HG03558 (cell line): ENCODE data around the gene IL16.
A peak's percentile ranks its signal among the peaks of the same experiment; 100 is the strongest.

Experiments
- ATAC-seq: cut with Tn5 transposase; IDR thresholded peaks from one replicate; pipeline ENCODE4 v1.9.1; 2021; ENCODE audit warnings: moderate number of reproducible peaks; ENCODE audit not compliant: unreplicated experiment; ENCODE audit errors: extremely low read depth

Gene IL16

DNA sequence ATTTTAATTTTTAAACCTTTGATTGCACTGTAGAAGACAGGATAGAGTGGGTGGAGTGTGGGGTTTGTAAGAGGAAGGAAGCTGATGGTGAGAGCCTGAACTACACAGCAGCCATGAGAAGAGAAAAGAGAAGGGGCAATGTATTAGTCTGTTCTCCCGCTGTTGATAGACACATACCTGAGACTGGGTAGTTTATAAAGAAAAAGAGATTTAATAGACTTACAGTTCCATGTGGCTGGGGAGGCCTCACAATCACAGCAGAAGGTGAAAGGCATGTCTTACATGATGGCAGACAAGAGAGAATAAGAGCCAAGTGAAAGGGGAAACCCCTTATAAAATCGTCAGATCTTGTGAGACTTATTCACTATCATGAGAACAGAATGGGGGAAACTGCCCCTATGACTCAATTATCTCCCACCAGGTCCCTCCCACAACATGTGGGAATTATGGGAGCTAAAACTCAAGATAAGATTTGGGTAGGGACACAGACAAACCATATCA lies 90.0 kb downstream of the IL16 start:
- no peak for ATAC-seq

DNA sequence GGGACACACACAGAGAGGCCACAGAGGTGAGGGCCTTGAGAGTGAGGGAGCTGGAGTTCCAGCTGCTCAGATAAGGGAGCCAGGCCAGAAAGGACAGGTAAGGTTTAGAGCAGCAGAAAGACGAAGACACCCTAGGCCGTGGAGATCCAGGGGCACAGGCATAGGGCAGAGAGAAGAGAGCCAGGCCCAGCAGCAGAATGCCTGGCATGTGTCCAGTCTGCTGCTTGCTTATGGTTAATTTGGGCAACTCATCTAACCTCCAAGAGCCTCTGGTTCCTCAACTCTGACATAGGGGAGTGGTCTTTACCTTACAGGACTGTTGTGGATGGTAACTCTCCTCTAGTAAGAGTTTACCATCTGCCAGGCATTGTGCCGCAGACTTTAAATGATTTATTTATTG lies 91.4 kb downstream of the IL16 start:
- no peak for ATAC-seq

DNA sequence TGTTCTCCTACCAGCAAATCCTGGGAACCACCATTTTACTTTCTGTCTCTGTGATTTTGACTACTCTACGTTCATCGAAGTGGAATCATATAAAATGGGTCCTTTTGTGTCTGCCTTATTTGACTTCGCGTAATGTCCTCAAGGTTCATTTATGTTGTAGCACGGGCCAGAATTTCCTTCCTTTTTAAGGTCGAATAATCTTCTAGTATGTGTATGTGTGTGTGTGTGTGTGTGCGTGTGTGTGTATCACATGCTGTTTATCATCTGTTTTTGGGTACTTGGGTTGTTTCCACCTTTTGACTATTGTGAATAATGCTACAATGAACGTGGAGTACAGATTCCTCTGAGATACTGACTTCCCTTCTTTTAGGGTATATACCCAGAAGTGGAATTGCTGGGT lies 91.9 kb downstream of the IL16 start:
- no peak for ATAC-seq

DNA sequence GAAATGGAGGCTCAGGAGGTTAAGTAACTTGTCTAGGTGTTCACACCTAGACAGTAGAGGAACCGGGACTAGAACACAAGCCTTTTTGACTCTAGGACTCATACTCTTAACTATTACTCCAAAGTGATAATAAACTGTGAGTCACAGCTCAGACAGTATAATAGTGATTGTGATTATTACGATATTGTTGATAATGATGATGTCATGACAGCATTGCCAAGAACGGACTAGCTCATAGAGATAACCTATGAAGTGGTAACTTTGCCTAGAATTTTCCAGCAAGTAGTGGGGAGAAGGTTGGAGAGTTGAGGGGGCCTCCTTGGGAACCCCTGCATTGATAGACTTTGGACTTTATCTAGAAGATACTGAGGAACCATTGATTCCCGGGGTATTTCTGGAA lies 93.2 kb downstream of the IL16 start:
- no peak for ATAC-seq

DNA sequence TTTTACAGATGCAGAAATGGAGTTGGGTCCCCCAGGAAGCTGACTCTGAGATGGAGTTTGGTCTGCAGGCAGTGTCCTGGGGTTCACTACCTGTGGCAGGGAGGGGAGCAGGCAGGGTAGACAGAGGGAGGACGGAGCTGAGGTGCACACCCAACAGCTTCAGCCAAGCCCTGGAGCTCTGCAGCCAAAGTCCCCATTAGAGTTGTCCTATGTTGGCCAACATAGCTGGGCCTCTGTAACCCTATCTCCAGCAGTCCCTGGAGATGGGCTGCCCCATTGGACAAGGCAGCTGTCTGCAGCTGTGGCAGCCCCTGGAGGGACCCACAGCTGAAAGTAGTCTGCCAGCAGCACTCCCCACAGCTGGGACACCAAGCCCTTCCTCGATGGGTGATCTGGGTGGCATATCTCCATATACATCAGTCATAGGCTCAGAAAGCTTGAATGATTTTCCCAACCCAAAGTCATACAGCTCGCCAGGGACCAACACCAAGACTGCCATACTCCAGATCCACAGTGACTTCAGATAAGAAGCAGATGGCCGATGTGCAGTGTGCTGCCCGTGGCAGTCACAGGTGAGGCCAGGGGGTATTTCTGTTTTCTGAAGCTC lies 95.3 kb downstream of the IL16 start:
- no peak for ATAC-seq

DNA sequence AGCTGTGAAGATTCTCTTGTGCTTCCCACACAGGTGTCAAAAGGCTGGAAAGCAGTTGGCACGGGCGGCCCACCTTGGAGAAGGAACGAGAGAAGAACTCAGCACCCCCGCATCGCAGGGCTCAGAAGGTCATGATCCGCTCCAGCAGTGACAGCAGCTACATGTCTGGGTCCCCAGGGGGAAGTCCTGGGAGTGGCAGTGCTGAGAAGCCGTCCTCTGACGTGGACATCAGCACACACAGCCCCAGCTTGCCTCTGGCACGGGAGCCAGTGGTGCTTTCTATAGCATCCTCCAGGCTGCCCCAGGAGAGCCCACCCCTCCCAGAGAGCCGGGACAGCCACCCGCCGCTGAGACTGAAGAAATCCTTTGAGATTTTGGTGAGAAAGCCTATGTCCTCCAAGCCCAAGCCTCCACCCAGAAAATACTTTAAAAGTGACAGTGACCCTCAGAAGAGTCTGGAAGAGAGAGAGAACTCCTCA lies 95.9 kb downstream of the IL16 start:
- ATAC-seq: no peak

DNA sequence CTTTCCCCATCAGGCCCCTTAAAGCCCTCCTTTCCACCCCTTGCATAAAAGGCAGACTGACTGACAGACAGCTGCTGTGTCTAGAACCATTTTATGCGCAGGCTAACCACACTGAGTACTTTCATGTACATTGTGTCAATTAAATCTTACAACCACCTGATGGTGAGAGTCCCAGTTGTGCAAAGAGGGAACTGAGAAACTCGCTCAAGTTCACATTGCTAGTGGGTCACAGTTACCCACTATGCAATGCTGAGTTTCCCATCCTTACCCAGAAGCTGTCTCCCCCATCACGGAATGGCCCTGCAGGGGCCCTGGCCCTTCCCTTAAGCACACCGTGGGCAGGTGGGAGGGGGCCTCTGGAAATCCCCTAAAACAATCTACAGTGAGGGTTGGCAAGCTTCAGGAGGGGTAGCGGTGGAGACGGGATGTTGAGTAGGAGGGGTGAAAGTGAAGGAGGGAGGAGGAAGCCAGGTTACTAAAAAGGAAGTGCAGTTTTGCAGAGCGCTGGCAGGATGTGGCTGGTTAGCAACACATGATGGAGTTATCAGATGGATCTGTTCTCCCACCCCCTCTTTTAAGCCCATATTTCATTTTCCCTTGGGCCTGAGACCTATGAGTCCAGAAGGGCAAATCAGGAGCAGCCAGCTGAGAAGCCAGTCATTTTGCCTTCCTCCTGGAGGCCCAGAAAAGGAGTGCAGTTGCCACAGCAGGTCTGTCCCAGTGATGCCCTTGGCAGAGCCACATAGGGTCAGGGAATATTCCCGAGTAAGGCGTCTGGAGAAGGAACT lies 97.2 kb downstream of the IL16 start:
- ATAC-seq: peak; percentile 50

DNA sequence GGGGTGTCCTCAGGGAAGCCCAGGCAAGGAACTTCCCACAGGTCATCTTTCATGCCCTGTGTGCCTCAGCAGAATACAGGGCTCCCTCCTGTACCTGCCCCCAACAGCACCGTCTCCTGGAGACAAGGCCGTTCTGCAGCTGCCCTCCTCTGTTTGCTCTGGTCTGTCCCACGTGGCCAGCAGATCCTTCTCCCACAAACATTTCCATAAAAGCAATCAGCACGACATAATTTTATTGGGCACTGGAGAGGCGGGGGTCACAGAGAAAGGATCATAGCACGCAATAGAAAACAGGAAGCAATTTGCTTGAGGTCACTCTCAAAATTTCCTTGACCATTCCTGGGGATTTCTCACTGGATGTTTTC lies 97.8 kb downstream of the IL16 start:
- ATAC-seq: no peak

DNA sequence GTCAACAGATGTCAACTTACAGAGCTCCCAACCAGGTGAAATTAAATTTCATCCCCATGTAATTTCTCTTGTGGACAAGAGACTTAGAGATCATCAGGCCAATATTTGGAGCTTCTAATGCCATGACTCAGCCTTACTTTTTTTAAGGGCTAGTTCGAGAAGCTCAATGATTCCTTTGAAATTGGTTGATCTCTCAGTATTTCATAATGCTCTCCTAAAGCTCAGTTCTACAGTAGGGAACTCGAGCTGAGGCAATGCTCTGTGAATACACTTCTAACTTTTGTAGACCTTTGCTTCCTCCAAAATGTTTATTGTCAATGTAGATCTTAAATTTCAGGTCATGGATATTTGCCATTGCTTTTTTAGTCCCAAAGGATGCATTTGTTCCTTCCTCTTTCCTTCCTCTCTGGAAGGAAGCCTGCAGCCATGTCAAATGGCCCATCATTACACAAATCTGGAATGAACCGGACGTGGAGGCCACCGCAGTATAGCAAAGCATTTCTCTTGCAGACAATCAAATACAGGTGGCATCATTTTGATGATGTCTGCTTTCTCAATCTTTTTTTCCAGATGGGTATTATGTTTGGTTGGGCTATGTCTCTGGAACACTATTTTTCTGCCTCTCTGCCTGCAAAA lies 98.9 kb downstream of the IL16 start:
- no peak for ATAC-seq

DNA sequence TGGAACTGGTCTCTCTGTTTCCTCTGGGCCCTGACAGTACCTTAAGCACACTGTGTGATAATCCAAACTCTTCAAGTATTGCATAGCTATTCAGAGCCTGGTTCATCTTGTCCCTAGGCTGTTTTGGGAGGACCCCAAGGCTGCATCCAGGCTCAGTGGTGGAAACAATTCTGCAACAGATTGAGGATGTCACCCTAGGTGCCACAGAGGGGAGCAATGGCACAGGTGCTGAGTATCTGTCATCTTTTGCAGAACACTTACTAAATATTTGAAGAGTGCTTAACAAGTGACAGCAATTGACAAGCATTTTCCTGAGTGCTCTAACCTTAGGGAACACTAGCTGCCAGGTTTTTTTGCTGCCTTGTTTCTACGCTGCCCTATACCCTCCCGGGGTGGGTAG lies 99.5 kb downstream of the IL16 start:
- no peak for ATAC-seq

DNA sequence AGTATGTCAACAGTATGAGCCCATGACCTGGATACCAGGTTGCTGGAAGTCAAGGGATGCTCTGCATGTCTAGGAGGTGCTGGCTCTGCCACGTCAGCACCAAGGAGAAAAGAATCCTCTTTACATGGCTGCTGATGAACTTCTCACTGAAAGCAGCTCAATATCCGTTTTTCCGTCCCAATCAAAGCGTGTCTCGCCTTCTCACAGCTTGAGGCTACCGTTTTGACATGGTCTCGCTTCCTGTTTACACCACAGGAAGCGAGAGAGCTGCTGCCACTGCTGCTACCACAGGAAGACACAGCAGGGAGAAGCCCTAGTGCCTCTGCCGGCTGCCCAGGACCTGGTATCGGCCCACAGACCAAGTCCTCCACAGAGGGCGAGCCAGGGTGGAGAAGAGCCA lies 100.0 kb downstream of the IL16 start:
- peak; percentile 24 for ATAC-seq

DNA sequence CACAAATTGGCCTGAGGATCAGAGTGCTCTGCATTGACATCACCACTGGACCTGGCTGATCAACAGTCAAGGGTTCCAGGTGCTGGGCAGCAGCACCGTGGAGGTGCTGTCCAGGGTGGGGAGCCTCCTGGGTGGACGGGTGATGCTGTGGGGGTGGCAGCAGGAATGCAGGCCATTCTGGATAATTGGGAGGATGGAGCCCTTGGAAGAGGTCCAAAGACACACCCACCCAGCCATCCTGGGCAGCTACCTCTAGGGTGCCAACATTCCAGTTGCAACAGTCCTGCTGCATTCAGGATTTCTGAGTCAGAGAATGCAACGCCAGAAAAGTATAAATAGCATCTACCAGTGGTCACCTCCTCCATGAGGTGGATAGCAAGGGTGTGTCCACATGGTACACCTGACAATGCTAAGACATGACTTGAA lies 100.5 kb downstream of the IL16 start:
- ATAC-seq: no peak

DNA sequence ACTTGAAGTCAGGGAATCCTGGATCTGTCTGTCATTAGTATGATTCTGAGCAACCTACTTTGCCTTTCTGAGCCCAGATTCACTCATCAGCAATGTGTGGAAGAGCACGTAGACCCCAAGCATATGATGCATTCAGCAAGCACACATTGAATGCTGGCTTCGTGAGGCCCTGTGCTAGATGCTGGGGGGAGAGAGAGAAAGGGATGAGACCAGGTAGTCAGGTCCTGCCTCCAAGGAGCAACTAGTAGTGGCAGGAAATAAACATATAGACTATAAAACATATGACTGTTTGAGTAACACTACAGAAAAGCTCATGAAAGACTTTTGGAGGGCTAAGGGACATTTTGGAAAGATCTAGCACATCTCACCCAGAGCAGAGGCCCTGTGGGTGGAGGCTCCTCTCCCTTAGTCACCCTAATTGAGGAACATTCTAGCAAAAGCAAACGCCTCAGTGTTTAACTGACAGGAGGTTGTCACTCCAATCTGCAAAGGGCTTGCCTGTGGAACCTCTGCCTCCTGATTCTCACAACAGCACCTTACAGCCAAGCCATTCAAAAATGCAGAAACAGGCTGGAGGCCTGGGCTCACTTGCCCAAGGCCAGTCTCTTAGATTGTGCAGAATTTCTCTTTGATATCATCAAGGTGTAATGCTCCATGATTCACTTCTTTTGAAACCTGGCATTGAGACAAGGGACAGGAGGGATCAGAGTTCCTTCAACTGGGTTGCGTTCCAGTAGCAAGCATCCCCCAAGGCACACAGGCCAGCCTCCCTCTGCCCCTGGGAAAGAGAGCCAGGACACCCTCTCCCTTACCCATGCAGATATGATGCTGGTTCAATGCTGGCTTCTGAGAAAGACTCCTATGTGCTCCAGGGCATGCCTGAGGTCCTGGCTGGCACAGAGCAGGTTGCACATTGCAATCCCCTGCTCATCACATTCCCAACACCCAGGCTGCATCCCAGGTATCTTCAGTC lies 101.2 kb downstream of the IL16 start:
- no peak for ATAC-seq

DNA sequence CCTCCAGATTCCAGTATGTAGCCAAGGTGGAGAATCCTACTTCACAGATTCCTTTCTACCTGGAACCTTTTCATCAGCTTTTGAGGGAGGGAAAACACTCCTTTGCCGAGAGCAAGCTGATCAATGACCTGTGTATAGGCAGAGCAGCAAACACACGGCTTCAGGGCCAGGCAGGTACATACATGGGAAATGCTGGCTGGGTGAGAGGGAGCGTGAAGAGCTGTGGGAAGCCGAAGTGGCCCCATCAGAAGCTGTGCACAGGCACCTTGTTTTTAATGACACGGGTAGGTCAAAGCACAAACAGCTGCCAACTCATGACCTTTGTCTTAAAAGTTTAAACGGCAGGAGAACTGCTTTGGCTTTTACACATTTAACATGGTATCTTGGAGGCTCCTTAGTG lies 101.9 kb downstream of the IL16 start:
- ATAC-seq: no peak

DNA sequence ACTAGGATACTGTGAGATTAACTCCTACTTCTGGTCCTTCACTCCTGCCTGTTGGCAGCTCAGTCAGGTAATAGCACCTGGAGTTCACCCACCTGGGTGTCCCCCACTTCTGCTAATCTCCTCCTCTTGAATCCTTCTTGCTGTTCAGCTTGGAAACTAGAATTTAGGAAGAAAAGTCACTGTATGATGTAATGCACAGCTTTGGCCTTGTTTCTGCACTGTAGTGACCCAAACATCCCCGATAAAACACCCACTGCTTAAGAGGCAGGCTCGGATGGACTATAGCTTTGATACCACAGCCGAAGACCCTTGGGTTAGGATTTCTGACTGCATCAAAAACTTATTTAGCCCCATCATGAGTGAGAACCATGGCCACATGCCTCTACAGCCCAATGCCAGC lies 102.5 kb downstream of the IL16 start:
- no peak for ATAC-seq

DNA sequence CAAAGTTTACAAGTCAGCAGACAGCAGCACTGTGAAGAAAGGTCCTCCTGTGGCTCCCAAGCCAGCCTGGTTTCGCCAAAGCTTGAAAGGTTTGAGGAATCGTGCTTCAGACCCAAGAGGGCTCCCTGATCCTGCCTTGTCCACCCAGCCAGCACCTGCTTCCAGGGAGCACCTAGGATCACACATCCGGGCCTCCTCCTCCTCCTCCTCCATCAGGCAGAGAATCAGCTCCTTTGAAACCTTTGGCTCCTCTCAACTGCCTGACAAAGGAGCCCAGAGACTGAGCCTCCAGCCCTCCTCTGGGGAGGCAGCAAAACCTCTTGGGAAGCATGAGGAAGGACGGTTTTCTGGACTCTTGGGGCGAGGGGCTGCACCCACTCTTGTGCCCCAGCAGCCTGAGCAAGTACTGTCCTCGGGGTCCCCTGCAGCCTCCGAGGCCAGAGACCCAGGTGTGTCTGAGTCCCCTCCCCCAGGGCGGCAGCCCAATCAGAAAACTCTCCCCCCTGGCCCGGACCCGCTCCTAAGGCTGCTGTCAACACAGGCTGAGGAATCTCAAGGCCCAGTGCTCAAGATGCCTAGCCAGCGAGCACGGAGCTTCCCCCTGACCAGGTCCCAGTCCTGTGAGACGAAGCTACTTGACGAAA lies 103.1 kb downstream of the IL16 start:
- ATAC-seq: no peak

DNA sequence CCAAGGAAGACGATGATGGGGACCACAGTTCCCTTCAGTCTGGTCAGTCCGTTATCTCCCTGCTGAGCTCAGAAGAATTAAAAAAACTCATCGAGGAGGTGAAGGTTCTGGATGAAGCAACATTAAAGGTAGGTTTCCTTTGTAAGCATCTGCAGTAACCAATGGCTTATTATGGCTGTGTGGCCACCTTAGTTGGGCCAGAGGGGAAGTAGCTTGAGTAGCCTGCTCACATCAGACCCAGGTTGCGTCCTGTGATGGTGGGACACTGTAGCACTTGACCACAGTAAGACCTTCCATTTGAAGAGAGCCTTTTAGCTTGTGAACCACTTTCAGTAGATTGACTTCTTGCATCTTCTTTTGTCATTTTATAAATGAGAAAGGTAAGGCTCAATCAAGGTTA lies 104.7 kb downstream of the IL16 start:
- ATAC-seq: no peak

DNA sequence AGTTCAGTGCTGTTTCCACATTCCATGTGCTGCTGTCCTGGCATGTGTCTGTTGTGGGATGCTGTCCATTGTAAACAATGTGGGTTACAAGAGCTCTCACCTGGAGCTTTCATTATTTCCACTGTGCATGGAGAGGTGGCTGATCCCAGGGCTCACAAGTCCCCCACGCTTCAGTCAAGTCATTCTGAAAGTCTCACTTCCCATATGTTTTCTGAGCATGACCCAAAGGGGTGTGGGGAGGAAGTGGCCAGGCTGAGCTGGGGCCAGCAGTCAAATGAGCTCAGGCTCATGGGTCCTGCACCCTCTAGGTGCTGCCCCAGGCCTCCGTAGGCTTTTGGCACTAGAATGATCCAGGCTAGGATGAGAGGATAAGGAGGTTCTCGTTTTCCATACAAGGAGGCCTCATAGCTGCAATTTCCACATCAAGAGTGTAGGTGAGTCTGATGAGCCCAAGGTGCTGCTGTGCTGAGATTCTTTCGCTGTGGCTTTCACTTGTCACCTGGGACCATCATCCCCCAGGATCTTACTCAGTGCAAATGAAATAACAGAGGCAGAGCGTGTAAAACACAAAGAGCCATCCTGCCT lies 105.2 kb downstream of the IL16 start:
- peak; percentile 68 for ATAC-seq

DNA sequence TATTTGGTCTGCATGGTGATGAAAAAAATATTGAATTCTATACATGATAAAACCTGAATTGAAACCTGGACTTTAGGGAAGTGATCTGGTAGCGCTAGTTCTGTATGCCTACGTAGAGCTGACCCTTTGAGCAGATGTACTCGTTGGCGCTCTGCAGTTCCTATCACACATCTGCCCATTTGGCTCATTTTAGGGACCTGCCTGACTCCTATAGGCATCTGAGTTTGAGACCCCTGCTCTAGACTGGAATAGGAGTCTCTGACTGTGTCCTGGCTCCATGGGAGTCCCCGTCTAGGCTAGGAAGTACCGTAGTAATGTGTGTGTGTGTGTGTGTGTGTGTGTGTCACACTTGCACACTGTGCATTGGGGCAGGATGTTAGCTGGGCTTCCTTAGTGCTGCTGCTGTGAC lies 106.0 kb downstream of the IL16 start:
- no peak for ATAC-seq
